ENCODE results near the gene PUSL1. TPM values are rescaled to one million over a fixed set of nuclear protein-coding genes. Genes with fewer than 3 reads are reported as not detected.
A peak's percentile ranks its signal among the peaks of the same experiment; 100 is the strongest.

Gene PUSL1
- total RNA-seq, 4 donors from 2014 or later: 6.2 to 13.1 (median 9.5) TPM

DNA sequence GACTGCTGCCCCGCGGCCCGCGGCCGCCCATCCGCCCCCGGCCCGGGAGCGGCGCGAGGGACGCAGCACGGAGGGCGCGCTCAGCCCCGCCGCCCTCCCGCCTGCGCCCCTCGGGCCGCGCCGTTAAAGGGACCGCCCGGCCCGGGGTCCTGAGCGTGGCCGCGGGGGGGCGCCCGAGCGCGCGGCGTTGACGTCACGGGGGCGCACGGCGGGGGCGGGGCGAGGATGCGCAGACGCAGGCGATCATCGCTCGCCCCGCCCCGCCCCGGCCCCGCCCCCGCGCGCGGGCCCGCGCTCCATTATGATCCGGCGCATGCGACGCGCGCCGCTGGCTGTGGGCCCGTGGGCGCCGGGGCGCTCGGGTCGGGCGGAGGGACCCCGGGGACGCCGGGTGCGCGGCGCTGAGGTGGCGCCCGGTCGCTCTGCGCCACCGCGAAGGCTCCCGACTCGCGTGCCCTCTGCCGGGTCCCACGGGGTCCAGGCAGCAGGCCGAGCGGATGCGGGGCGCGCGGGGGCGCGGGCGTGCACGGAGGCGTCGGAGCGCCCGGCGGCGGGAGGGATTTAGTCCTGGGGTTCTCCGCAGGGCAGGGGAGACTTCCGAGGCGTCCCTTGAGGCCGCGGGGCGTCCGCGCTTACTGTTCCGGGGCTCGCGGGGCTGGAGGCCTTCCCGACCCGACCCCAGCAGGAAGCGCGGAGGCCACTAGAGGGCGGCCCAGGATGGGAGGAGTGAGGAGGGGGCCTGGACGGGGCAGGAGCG lies 41.0 kb downstream of the PUSL1 start, which contains the start of gene DVL1:
Gene DVL1 (minus strand): TSS at position 163 of the 757 bp plus-strand sequence. CDS start 353 bp downstream, outside the sequence.
- TF ChIP-seq, protein P1, sequence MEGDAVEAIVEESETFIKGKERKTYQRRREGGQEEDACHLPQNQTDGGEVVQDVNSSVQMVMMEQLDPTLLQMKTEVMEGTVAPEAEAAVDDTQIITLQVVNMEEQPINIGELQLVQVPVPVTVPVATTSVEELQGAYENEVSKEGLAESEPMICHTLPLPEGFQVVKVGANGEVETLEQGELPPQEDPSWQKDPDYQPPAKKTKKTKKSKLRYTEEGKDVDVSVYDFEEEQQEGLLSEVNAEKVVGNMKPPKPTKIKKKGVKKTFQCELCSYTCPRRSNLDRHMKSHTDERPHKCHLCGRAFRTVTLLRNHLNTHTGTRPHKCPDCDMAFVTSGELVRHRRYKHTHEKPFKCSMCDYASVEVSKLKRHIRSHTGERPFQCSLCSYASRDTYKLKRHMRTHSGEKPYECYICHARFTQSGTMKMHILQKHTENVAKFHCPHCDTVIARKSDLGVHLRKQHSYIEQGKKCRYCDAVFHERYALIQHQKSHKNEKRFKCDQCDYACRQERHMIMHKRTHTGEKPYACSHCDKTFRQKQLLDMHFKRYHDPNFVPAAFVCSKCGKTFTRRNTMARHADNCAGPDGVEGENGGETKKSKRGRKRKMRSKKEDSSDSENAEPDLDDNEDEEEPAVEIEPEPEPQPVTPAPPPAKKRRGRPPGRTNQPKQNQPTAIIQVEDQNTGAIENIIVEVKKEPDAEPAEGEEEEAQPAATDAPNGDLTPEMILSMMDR (IDR thresholded peaks at IDR 0.05 in 4 of 5, conservative IDR thresholded peaks at IDR 0.05 in 1 of 5): peak; percentile 39 to 77 (median 63)
- TF ChIP-seq POLR2A (IDR thresholded peaks at IDR 0.05): peak; percentile 75 to 81
- ATAC-seq: peak; percentile 48 to 57
- Histone ChIP-seq H3K4me1 (peaks cover 50 to 58% of the 10 kb centered on the region in 2 donors), H3K4me3 (peak within 1 kb of the TSS; percentile 61 to 89 (median 72)), H3K27ac (peak within 1 kb of the TSS; percentile 96 to 99 (median 98)), H3K9me3 (no peaks in the 10 kb centered on the region), H3K36me3 (no peaks in the 10 kb centered on the region), H3K27me3 (peaks cover 0 to 10% (median 0%) of the 10 kb centered on the region in 3 donors)
- in situ Hi-C loops (cut with MboI; ENCODE audit: low sequenced_read_pairs in 4 of 4): no loop called here
- intact Hi-C loops (cut with DNase I; ENCODE audit: low total_unique reads): loop anchor here (1.0 to 5.0 kb wide), 5 partner anchors 25 to 367 kb away; partner anchors contain the start of genes AURKAIP1, CCNL2, CPTP and INTS11
- DNase-seq: no peak

DNA sequence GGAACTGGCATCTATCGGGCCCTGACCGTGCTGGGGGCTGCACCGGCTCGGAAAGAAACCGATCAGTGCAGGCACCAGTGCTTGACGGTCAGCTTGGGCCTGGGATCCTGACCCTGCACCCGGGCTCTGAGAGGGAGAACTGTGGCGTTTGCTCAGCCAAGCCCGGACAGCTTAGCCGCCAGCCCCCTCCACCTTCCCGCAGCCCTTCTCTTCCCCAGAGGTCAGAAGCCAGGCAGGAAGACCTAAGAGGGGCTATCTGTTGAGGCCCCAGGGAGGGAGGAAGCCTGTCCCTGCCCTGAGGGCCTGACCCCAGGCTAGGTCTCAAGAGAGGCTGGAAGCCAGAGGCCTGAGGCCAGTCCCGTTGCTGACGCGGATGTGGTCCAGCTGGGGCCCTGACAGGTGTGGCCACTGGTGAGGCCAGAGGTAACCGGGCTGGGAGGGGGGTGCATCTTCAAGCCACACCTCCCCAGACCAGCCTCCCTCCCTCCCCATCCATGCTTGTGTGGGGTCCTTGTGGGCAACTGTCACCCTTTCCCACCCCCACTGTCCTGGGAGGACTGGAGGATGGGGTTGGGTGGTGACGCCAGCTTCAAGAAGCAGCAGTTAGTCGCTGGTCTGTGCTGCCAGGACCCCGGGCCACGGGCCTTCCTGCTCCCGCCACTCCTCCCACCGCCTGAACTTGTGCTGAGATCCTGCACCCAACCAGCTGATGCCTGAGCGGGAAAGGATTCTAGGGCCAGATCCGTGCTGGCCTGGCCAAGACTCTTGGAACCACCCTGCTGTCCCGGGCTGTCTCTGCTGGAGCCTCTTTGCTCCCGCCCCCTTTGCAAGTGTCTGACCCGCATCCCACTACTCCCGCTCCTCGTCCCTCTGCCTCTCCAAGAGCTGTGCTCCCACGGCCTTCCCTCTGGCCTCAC lies 43.4 kb downstream of the PUSL1 start:
- Histone ChIP-seq H3K9me3 (no peaks in the 10 kb centered on the region), H3K27me3 (peaks cover 0 to 16% (median 7%) of the 10 kb centered on the region in 3 donors), H3K27ac (peak overlapping the region; percentile 59 to 67 (median 64)), H3K4me1 (peaks cover 27 to 44% of the 10 kb centered on the region in 2 donors), H3K4me3 (no peak overlapping the region), H3K36me3 (no peaks in the 10 kb centered on the region)
- DNase-seq: peak in 1 of 2 donors; percentile 58
- intact Hi-C loops (cut with DNase I; ENCODE audit: low total_unique reads) (no loop called here), in situ Hi-C loops (cut with MboI; ENCODE audit: low sequenced_read_pairs in 4 of 4) (no loop called here)
- no peak for TF ChIP-seq POLR2A (IDR thresholded peaks at IDR 0.05)
- TF ChIP-seq, protein P1 (IDR thresholded peaks at IDR 0.05 in 4 of 5, conservative IDR thresholded peaks at IDR 0.05 in 1 of 5): no peak
- ATAC-seq: no peak

DNA sequence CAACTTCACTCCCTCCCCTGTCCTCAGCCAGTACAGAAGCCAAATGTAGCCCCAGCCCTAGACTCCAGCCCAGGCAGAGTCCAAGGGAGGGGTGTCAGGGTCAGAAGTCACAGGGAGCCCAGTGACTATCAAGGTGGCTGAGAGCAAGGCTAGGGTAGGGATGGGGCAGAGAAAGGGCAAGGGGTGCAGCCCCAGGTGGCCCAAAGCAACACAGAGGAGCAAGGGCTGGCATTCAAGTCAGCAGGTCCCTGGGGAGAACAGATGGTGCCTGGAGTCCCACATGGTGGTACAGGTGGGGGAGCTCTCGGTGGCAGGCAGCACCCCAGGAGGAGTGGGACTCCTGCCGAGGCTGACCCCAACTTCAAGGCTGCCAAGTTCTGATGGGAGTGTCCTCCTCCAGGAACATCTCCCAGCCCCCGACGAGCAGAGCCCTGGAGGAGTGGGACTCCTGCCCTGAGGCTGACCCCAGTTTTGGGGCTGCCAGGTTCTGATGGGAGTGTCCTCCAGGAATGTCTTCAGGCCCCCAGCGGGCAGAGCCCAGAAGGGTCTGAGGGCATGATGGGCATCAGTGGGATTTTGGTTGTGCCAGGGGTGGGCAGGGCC lies 44.5 kb downstream of the PUSL1 start:
- peaks cover 0 to 19% (median 18%) of the 10 kb centered on the region in 3 donors for H3K27me3 ChIP-seq
- no peaks in the 10 kb centered on the region for H3K9me3 ChIP-seq
- H3K4me1 ChIP-seq: peaks cover 16 to 35% of the 10 kb centered on the region in 2 donors
- TF ChIP-seq, protein P1 (IDR thresholded peaks at IDR 0.05 in 4 of 5, conservative IDR thresholded peaks at IDR 0.05 in 1 of 5): no peak
- no peak for TF ChIP-seq POLR2A (IDR thresholded peaks at IDR 0.05)
- in situ Hi-C loops (cut with MboI; ENCODE audit: low sequenced_read_pairs in 4 of 4) (no loop called here), intact Hi-C loops (cut with DNase I; ENCODE audit: low total_unique reads) (no loop called here)
- DNase-seq (no peak), ATAC-seq (no peak)
- no peaks in the 10 kb centered on the region for H3K36me3 ChIP-seq
- H3K4me3 ChIP-seq: no peak overlapping the region
- H3K27ac ChIP-seq: peak overlapping the region; percentile 11 to 67 (median 46)

DNA sequence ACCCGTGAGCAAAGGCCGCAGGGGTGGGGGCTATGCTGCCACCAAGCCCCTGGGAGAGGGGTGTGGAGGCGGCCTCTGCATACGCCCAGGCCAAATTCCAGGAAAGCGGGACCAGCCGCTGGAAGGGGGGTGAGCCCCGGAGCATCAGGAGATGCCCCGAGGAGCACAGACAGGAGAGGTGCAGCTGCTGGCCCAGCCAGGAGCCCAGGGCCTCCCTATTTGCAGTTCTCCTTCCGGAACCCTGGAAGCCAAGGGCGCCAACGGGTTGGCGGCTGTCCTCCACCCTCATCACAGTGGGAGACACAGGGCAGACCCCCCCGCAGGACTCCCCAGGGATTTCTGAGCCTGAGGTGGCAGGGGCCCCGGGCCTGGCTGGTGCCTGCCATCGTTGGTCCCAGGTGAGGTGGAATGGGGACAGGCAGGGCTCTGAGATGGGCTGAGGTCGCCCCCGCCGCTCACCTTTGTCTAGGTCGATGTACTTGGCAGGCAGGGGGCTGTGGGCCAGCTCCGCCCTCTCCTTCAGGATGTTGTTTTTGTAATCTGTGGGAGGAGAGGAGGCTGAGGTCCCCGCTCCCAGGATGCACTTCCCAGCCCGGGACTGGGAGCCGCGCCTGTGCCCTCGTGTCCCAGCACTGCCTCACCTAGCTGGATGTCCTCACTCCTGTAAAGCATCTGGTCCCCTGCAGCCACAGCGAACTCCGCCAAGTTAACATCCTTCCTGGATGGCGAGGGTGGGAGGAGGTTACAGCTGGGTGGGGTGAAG lies 45.2 kb downstream of the PUSL1 start:
- Histone ChIP-seq H3K4me3 (no peak overlapping the region), H3K36me3 (no peaks in the 10 kb centered on the region), H3K9me3 (no peaks in the 10 kb centered on the region), H3K27ac (peak overlapping the region; percentile 11 to 67 (median 46)), H3K27me3 (peaks cover 0 to 25% (median 25%) of the 10 kb centered on the region in 3 donors), H3K4me1 (peaks cover 13 to 32% of the 10 kb centered on the region in 2 donors)
- TF ChIP-seq, protein P1 (IDR thresholded peaks at IDR 0.05 in 4 of 5, conservative IDR thresholded peaks at IDR 0.05 in 1 of 5): no peak
- no peak for TF ChIP-seq POLR2A (IDR thresholded peaks at IDR 0.05)
- intact Hi-C loops (cut with DNase I; ENCODE audit: low total_unique reads) (loop anchor here (1.0 kb wide), 1 partner anchor 19 kb away; no protein-coding TSS in a partner anchor), in situ Hi-C loops (cut with MboI; ENCODE audit: low sequenced_read_pairs in 4 of 4) (no loop called here)
- DNase-seq: peak in 1 of 2 donors; percentile 17
- no peak for ATAC-seq
